Loucy (cell line): ENCODE measurements around the gene TSPAN9.

Source experiments
- H2AFZ ChIP-seq: fragments of 200-600 bp; sonication (generic); 2 replicates; pipeline ENCODE4 v1.6.0; 2016; ENCODE audit warnings: antibody characterized with exemption, mild to moderate bottlenecking, low read length, moderate library complexity
- H3F3A ChIP-seq: fragments of 200-600 bp; 2 replicates; pipeline ENCODE4 v1.6.0; 2016; ENCODE audit warnings: antibody characterized with exemption, low read depth, mild to moderate bottlenecking
- H3K27me3 ChIP-seq: fragments of 200-600 bp; sonication (generic); 2 replicates; pipeline ENCODE4 v1.6.1; 2014; ENCODE audit warnings: low read length, mild to moderate bottlenecking; ENCODE audit not compliant: insufficient read depth, poor library complexity, severe bottlenecking
- H3K36me3 ChIP-seq: fragments of 200-600 bp; sonication (generic); 2 replicates; pipeline ENCODE4 v1.6.1; 2016; ENCODE audit warnings: low read length; ENCODE audit not compliant: insufficient read depth
- H3K4me1 ChIP-seq: fragments of 200-600 bp; sonication (generic); 2 replicates; pipeline ENCODE4 v1.5.1; 2014; ENCODE audit warnings: low read length, mild to moderate bottlenecking; ENCODE audit not compliant: insufficient read depth, poor library complexity, severe bottlenecking
- H3K4me2 ChIP-seq: fragments of 200-600 bp; sonication (generic); 2 replicates; pipeline ENCODE4 v1.6.0; 2014; ENCODE audit warnings: antibody characterized with exemption, low read length, low read depth, mild to moderate bottlenecking; ENCODE audit not compliant: poor library complexity, severe bottlenecking
- H3K4me3 ChIP-seq: fragments of 200-600 bp; sonication (generic); 2 replicates; pipeline ENCODE4 v1.5.1; 2014; ENCODE audit warnings: low read length, mild to moderate bottlenecking, mixed read lengths; ENCODE audit not compliant: poor library complexity, severe bottlenecking
- H3K79me2 ChIP-seq: fragments of 200-600 bp; sonication (generic); 2 replicates; pipeline ENCODE4 v1.6.1; 2014; ENCODE audit warnings: low read length; ENCODE audit not compliant: insufficient read depth
- H3K9ac ChIP-seq: fragments of 200-600 bp; sonication (generic); 2 replicates; pipeline ENCODE4 v1.6.0; 2014; ENCODE audit warnings: mild to moderate bottlenecking, low read depth, low read length, moderate library complexity; ENCODE audit not compliant: poor library complexity, severe bottlenecking
- H3K9me2 ChIP-seq: fragments of 200-600 bp; sonication (generic); replicated peaks from 2 replicates; pipeline ENCODE4 v1.6.1; 2016; ENCODE audit warnings: low read depth, low read length, mixed read lengths
- H3K9me3 ChIP-seq: fragments of 200-600 bp; sonication (generic); 2 replicates; pipeline ENCODE4 v1.6.1; 2014; ENCODE audit warnings: mild to moderate bottlenecking, antibody characterized with exemption, low read length, low read depth; ENCODE audit not compliant: insufficient read depth
- H4K20me1 ChIP-seq: fragments of 200-600 bp; sonication (generic); 2 replicates; pipeline ENCODE4 v1.6.0; 2014; ENCODE audit warnings: antibody characterized with exemption, low read length, mild to moderate bottlenecking; ENCODE audit not compliant: insufficient read depth, poor library complexity, severe bottlenecking
- CTCF ChIP-seq: fragments of 200-600 bp; sonication (generic); conservative IDR thresholded peaks from 2 replicates; pipeline ENCODE4 v1.5.1; 2014; ENCODE audit warnings: mild to moderate bottlenecking, antibody characterized with exemption, low read length
- EZH2phosphoT487 ChIP-seq: fragments of 200-600 bp; IDR thresholded peaks from 2 replicates; pipeline ENCODE4 v1.6.1; 2018; ENCODE audit warnings: antibody characterized with exemption, mild to moderate bottlenecking, moderate library complexity, borderline replicate concordance

Gene TSPAN9

GRCh38 chr12:3032161-3032560 lies 45.0 kb upstream of the TSPAN9 start:
- Histone ChIP-seq H3K4me3 (no peak overlapping the region), H3K36me3 (no peaks in the 10 kb centered on the region), H3K9me3 (no peaks in the 10 kb centered on the region), H3K9ac (no peak overlapping the region), H3K79me2 (no peaks in the 10 kb centered on the region), H3K4me2 (no peak overlapping the region), H3K9me2 (no peaks in the 10 kb centered on the region), H2AFZ (no peak overlapping the region), H4K20me1 (no peaks in the 10 kb centered on the region), H3K27me3 (no peaks in the 10 kb centered on the region), H3K4me1 (no peaks in the 10 kb centered on the region), H3F3A (no peaks in the 10 kb centered on the region)
- no peak for TF ChIP-seq EZH2phosphoT487
- TF ChIP-seq CTCF: no peak

- H3K79me2 ChIP-seq: no peaks in the 10 kb centered on the region
- H3K9me3 ChIP-seq: no peaks in the 10 kb centered on the region
- H4K20me1 ChIP-seq: no peaks in the 10 kb centered on the region
- no peak overlapping the region for H3K4me3 ChIP-seq
- no peak overlapping the region for H3K9ac ChIP-seq
- TF ChIP-seq CTCF (no peak), EZH2phosphoT487 (no peak)
- no peaks in the 10 kb centered on the region for H3K36me3 ChIP-seq
- no peaks in the 10 kb centered on the region for H3K27me3 ChIP-seq
- H2AFZ ChIP-seq: no peak overlapping the region
- no peaks in the 10 kb centered on the region for H3F3A ChIP-seq
- no peak overlapping the region for H3K4me2 ChIP-seq
- H3K9me2 ChIP-seq: no peaks in the 10 kb centered on the region
- no peaks in the 10 kb centered on the region for H3K4me1 ChIP-seq
These were observed 44.2 kb upstream of the TSPAN9 start for GRCh38 chr12:3032770-3033538.

GRCh38 chr12:3033539-3033867 lies 43.7 kb upstream of the TSPAN9 start:
- Histone ChIP-seq H3K9me2 (no peaks in the 10 kb centered on the region), H3K4me1 (no peaks in the 10 kb centered on the region), H3K9me3 (no peaks in the 10 kb centered on the region), H3K27me3 (no peaks in the 10 kb centered on the region), H3K9ac (no peak overlapping the region), H3K4me3 (no peak overlapping the region), H3F3A (no peaks in the 10 kb centered on the region), H2AFZ (peak overlapping the region; percentile 75; the same call in 1 of the 2 replicates), H3K4me2 (no peak overlapping the region), H3K36me3 (no peaks in the 10 kb centered on the region), H3K79me2 (no peaks in the 10 kb centered on the region), H4K20me1 (no peaks in the 10 kb centered on the region)
- no peak for TF ChIP-seq CTCF
- TF ChIP-seq EZH2phosphoT487: no peak
